Measurements from ENCODE around the gene S100A13.

GRCh38 chr1:153651771-153652170, 24.5 kb upstream of the S100A13 start:
- TF ChIP-seq, protein P1, sequence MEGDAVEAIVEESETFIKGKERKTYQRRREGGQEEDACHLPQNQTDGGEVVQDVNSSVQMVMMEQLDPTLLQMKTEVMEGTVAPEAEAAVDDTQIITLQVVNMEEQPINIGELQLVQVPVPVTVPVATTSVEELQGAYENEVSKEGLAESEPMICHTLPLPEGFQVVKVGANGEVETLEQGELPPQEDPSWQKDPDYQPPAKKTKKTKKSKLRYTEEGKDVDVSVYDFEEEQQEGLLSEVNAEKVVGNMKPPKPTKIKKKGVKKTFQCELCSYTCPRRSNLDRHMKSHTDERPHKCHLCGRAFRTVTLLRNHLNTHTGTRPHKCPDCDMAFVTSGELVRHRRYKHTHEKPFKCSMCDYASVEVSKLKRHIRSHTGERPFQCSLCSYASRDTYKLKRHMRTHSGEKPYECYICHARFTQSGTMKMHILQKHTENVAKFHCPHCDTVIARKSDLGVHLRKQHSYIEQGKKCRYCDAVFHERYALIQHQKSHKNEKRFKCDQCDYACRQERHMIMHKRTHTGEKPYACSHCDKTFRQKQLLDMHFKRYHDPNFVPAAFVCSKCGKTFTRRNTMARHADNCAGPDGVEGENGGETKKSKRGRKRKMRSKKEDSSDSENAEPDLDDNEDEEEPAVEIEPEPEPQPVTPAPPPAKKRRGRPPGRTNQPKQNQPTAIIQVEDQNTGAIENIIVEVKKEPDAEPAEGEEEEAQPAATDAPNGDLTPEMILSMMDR (IDR thresholded peaks at IDR 0.05): no peak
- TF ChIP-seq POLR2AphosphoS5 (IDR thresholded peaks at IDR 0.05) (no peak), EP300 (IDR thresholded peaks at IDR 0.05) (no peak), POLR2A (IDR thresholded peaks at IDR 0.05) (no peak)

Data from suprapubic skin (tissue), 4 donors.